Epithelial cell of esophagus (primary cell): ENCODE data around the gene SPRR1B.
A peak's percentile ranks its signal among the peaks of the same experiment; 100 is the strongest.

ENCODE experiments used
- DNase-seq: peaks from one replicate; pipeline ENCODE4 v3.0.0; 2010; ENCODE audit warnings: low read depth
- H3K4me3 ChIP-seq: 2 replicates; pipeline ENCODE4 v1.5.1; 2011; ENCODE audit warnings: mild to moderate bottlenecking, low read length, control low read depth
- TF ChIP-seq, protein P1 (sequence below): IDR thresholded peaks from 2 replicates; pipeline ENCODE4 v1.5.1; 2011; ENCODE audit warnings: low read depth, mild to moderate bottlenecking, low read length, control low read depth, inconsistent platforms; ENCODE audit not compliant: insufficient read depth; ENCODE audit errors: missing control alignments

The SPRR1B gene

DNA sequence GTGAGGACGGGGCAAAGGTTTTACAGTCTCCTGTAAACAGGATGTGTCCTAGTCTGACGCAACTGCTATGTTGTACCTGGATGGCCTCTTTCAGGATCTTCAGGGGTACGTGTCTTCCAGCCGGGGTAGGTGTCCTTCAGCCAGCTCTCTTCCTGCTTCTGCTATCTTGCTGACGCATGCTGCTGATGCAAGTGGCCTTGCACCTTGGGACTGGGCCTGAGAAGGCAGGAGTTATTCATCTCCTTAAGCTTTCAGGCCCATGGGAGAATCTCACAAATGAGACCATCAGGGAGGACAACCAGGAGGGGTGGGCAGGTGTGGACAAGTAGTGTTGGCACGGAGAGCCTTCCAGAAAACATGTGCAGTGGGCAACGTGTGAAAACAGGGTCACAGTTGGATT is 7.9 kb upstream of the SPRR1B start:
- DNase-seq, result no peak
- no peak overlapping the region for H3K4me3 ChIP-seq
- TF ChIP-seq, protein P1, sequence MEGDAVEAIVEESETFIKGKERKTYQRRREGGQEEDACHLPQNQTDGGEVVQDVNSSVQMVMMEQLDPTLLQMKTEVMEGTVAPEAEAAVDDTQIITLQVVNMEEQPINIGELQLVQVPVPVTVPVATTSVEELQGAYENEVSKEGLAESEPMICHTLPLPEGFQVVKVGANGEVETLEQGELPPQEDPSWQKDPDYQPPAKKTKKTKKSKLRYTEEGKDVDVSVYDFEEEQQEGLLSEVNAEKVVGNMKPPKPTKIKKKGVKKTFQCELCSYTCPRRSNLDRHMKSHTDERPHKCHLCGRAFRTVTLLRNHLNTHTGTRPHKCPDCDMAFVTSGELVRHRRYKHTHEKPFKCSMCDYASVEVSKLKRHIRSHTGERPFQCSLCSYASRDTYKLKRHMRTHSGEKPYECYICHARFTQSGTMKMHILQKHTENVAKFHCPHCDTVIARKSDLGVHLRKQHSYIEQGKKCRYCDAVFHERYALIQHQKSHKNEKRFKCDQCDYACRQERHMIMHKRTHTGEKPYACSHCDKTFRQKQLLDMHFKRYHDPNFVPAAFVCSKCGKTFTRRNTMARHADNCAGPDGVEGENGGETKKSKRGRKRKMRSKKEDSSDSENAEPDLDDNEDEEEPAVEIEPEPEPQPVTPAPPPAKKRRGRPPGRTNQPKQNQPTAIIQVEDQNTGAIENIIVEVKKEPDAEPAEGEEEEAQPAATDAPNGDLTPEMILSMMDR, result no peak

- TF ChIP-seq, protein P1, result no peak
- peak; percentile 50 for DNase-seq
- H3K4me3 ChIP-seq, result no peak overlapping the region
Measured at GRCh38 chr1:153024413-153024812, 6.6 kb upstream of the SPRR1B start.

DNA sequence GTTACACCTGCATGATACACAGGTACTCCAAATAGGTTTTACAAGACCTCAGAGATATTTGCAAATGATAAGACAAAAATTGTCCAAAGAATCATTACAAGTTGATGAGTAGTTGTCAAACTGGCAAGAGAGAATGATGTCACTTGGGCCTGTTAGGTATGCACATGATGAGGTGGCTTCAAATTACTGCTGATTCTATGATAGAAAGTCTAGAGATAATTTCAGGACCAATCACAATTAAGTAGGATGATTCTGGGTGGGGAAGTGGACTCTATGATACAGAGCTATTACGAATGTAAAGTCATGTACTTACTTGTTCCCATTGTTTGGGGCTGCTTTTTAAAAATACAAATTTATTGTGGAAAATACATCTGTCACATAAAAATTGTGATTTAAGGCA is 5.2 kb upstream of the SPRR1B start:
- TF ChIP-seq, protein P1, result no peak
- peak; percentile 79 for DNase-seq
- H3K4me3 ChIP-seq, result no peak overlapping the region

DNA sequence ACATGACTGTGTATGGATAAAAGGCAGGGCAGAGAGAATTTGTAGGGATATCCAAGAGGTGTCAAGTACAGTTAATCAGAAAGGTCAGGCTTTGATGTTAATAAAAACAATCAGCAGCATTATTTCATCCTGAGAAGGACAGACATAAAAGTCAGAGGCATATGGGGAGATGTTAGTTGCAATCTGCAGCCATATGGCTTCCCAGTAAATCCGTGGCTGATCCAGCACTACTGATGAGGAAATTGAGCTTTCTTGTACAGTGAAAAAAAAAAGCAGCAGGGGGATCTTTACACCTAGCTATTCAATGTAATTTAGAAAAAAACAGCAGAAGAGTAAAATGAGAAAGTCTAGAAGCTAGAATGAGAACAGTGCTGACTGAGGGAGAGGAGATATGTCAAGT is 2.2 kb upstream of the SPRR1B start:
- H3K4me3 ChIP-seq, result no peak overlapping the region
- DNase-seq, result no peak
- TF ChIP-seq, protein P1, result no peak

DNA sequence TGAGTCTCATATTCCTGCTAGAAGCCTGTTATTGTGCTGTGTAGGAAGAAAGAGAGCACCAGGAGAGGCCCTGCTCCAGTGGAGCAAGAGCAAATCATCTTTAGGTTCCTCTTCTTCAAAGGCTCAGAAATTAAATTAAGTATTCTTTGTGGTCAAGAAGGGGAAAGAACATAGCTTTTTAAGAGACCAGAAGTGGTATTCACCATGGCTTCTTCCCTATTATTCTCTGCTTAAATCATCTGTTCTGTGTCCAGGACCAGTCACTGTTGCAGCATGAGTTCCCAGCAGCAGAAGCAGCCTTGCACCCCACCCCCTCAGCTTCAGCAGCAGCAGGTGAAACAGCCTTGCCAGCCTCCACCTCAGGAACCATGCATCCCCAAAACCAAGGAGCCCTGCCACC is 1.1 kb downstream of the SPRR1B start:
- H3K4me3 ChIP-seq, result peak overlapping the region; percentile 62
- TF ChIP-seq, protein P1, result no peak
- peak; percentile 32 for DNase-seq

DNA sequence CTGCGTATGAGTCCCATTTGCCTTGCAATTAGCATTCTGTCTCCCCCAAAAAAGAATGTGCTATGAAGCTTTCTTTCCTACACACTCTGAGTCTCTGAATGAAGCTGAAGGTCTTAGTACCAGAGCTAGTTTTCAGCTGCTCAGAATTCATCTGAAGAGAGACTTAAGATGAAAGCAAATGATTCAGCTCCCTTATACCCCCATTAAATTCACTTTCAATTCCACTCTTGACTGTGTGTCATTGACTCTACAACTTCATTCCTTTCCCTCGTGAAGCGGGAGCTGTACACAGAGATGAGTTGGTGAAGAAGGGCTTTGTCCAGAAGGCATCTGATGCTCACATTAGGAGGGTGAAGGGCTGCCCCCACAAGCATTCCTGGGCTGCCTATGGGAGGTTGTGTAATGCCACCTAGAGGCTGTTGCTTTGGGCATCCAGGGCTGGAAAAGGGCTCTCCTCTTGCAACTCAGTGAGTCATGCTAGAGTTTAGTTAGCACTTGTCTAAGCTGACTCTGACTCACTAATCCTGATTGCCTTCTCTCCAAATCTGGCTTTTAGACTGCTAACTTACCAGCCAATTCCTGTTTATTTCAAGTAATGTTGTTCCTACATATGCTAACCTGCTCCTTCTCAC is 1.8 kb downstream of the SPRR1B start:
- peak overlapping the region; percentile 62 for H3K4me3 ChIP-seq
- TF ChIP-seq, protein P1, result peak; percentile 65
- DNase-seq, result peak; percentile 99

DNA sequence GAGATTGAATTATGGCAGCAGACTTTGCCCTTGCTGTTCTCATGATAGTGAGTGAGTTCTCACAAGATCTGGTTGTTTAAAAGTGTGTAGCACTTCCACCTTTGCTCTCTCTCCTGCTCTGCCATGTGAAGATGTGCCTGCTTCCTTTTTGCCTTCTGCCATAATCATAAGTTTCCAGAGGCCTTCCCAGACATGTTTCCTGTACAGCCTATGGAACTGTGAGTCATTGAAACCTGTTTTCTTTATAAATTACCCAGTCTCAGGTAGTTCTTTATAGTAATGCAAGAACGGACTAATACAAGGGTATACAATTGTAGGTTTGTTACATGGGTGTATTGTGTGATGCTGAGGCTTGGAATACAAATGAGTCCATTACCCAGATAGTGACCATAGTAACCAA is 4.2 kb downstream of the SPRR1B start:
- TF ChIP-seq, protein P1, result no peak
- H3K4me3 ChIP-seq, result no peak overlapping the region
- peak; percentile 68 for DNase-seq
